Epithelial cell of esophagus (primary cell): ENCODE measurements around the gene EHMT1.
"Not testable (repeated sequence)": the region's sequence is repeated elsewhere in the genome, so short reads cannot be mapped to it uniquely, and the experiment has no call there.

ENCODE experiments used
- DNase-seq: peaks from one replicate; pipeline ENCODE4 v3.0.0; 2010; ENCODE audit warnings: low read depth
- H3K4me3 ChIP-seq: 2 replicates; pipeline ENCODE4 v1.5.1; 2011; ENCODE audit warnings: mild to moderate bottlenecking, low read length, control low read depth
- TF ChIP-seq, protein P1 (sequence below): IDR thresholded peaks from 2 replicates; pipeline ENCODE4 v1.5.1; 2011; ENCODE audit warnings: low read depth, mild to moderate bottlenecking, low read length, control low read depth, inconsistent platforms; ENCODE audit not compliant: insufficient read depth; ENCODE audit errors: missing control alignments

Gene EHMT1

GRCh38 chr9:137880160-137880975 is 261.6 kb downstream of the EHMT1 start:
- no peak for DNase-seq
- TF ChIP-seq, protein P1, sequence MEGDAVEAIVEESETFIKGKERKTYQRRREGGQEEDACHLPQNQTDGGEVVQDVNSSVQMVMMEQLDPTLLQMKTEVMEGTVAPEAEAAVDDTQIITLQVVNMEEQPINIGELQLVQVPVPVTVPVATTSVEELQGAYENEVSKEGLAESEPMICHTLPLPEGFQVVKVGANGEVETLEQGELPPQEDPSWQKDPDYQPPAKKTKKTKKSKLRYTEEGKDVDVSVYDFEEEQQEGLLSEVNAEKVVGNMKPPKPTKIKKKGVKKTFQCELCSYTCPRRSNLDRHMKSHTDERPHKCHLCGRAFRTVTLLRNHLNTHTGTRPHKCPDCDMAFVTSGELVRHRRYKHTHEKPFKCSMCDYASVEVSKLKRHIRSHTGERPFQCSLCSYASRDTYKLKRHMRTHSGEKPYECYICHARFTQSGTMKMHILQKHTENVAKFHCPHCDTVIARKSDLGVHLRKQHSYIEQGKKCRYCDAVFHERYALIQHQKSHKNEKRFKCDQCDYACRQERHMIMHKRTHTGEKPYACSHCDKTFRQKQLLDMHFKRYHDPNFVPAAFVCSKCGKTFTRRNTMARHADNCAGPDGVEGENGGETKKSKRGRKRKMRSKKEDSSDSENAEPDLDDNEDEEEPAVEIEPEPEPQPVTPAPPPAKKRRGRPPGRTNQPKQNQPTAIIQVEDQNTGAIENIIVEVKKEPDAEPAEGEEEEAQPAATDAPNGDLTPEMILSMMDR = no peak
- no peak overlapping the region for H3K4me3 ChIP-seq

- H3K4me3 ChIP-seq = no peak overlapping the region
- DNase-seq = no peak
- TF ChIP-seq, protein P1 = no peak
Observed at GRCh38 chr9:137880976-137881530, 262.2 kb downstream of the EHMT1 start.

DNA sequence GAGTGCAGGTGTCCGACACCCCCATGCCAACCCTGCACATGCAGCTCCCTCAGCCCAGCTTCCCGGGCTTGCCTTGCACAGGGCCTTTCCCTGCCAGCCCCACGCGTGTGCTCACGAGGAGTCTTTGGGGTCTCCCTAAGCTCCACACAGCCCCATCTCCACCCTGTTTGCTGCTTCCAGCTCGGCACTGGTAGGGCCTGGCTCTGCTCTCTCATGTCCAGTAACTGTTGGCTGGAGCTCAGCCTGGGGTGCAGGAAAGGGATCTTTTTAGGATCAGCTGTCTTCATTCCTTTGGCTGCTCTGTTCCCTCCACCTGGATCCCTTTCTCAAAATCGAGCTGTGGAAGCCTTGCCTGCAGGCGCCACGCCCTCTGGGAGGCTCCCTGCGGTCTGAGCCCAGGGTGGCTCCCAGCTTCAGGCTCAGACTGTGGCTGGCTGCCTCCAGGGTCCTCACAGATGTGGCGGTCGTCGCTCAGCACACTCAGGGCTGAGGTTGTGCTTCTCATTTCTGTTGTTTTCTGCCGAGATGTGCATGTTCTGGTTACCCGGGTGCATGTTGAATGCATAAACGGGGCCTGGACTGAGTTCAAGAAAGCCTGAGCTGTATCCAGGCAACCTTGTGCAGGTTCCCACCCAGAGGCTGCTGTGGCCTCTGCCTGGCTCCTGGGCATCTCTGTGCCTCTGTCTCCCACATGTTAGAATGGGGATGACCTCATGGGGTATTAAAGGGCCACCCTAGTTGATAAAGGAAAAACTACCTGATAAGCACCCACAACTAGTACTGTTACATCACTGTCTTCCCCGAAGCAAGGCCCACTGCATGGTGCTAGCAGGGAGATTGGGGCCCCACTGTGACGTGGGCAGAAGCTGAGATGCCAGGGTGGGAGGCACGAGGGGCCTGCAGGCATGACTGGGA is 263.0 kb downstream of the EHMT1 start:
- DNase-seq = no peak

DNA sequence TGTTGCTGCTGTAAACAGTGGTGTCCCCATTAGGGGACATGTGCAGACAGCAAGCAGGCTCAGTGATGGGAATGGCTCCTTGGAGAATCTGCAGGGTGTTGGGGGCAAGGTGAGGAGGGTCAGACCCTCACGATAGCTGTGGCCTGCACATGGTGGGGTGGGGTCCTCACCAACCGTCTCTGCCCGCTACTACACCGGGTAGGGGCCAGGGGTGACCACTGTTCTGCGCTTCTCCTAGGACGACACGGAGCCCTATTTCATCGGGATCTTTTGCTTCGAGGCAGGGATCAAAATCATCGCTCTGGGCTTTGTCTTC is 263.7 kb downstream of the EHMT1 start:
- TF ChIP-seq, protein P1 = no peak
- H3K4me3 ChIP-seq = no peak overlapping the region
- DNase-seq = no peak

More for the DNA sequence above, 263.0 kb downstream of the EHMT1 start:
- TF ChIP-seq, protein P1 = no peak
- H3K4me3 ChIP-seq = no peak overlapping the region

- DNase-seq, H3K4me3 ChIP-seq: not testable (repeated sequence)
Observed at GRCh38 chr9:137883977-137884376, 265.2 kb downstream of the EHMT1 start.

- DNase-seq, H3K4me3 ChIP-seq: not testable (repeated sequence)
Observed at GRCh38 chr9:137884547-137884946, 265.7 kb downstream of the EHMT1 start.

DNA sequence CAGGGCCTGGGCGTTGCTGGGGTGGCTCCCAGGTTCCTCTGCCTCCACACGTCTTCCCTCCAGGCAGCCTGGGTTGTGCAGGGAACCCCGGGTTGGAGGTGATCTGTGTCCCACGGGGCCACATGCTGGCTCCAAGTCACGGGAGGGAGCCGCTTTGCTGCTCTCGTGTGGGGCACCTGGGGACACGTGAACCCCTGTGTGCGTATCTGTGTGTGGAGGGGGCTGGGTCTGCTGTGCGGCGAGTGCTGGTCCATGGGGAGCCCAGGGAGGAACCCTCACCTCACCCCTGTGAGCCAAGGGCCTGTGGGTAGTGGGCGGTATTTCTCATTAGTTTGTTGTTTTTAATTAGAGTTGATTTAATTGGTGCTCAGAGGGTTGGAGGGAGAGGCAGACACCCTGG is 266.3 kb downstream of the EHMT1 start:
- DNase-seq, H3K4me3 ChIP-seq: not testable (repeated sequence)
